ENCODE results near the gene KLK7.

KLK7 gene

GRCh38 chr19:51019544-51019925 is 35.8 kb upstream of the KLK7 start, which contains the start of gene KLK10:
TSS of gene KLK10 (minus strand) at chr19:51019709. CDS start at chr19:51019130, 579 bp downstream.
- TF ChIP-seq GATA2 (IDR thresholded peaks at IDR 0.05; ENCODE audit: low read depth, low read length): no peak

DNA sequence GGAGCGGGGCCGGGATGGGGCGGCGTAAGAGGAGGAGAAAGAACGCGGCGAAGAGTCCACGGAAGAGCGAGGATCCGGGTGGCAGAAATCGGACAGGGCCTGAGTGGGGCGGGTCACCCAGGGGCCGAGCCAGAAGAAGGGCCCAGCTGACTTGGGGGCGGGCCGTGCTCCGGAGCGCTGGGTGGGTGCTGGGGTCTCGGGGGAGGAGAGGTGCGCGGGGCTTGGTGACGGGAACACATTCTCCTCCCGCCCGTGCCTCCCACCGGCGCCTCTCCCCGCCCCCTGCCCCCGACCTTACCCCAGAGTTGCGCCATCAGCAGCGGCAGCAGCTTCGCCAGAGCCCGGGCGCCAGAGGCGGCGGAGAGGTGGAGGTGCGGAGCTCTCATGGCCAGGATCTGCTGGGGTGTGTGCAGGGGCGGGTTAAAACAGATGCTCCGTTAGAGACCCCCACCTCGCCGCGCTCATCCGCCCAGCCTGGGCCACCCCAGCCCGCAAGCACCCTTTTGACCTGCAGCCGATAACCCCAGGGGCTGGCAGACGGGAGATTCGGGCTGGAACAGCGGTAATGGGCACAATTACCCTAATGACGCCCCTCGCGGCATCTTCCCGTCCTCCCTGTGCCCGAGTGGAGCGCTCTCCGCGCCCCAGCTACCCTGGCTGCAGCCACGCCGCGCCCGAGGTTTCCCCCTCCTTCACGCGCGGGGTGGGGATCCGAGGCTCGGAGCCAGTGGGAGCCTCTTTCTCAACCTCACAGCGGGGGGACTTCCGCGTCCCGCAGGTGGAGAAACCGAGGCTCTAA is 35.2 kb upstream of the KLK7 start:
- TF ChIP-seq GATA2 (IDR thresholded peaks at IDR 0.05; ENCODE audit: low read depth, low read length): no peak
- no peak for TF ChIP-seq GATA3 (IDR thresholded peaks at IDR 0.05; ENCODE audit: low read depth, low read length)

DNA sequence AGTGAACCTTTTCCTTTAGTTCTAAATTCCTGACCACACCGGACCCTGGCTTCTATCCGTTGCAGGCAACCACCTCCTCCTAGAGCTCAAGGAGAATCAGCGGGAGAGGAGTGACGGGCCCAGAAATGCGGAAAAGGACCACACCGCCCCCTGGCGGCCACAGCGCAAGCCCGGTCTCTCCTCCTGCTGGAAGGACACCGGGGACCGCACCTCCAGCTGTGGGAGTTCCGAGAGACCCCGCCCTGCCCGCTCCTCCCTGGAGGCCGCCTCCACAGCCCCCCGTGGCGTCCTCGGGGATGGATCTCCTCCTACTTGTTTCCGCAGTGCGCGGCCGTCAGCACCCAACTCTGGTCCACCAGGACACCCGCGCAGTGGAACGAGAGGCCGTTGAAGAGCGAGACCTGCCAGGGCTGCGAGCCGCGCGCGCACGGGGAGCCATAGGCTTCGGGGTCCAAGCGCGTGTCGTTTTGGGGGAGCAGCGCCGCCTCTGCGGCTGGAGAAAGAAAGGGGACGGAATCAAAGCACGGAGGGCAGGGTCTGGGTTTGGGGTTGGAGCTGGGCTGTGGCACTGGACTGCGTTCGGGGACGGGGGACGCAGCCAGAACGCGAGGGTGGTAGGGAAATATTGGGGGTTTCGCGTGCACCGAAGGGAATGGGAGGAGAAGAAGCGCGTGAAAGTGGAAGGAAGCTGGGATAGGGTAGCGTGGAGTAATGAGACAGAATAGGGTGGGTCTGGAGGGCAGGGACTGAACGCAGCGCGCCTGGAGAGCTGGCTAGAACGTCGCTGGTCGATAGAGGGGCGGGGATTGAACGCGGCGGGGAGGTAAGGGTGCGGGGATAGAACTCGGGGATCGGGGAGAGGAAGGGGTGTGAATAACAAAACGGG is 33.3 kb upstream of the KLK7 start:
- TF ChIP-seq GATA3 (IDR thresholded peaks at IDR 0.05; ENCODE audit: low read depth, low read length) (no peak), GATA2 (IDR thresholded peaks at IDR 0.05; ENCODE audit: low read depth, low read length) (no peak)

- no peak for TF ChIP-seq GATA2 (IDR thresholded peaks at IDR 0.05; ENCODE audit: low read depth, low read length)
- TF ChIP-seq GATA3 (IDR thresholded peaks at IDR 0.05; ENCODE audit: low read depth, low read length): no peak
These were observed 32.1 kb upstream of the KLK7 start for GRCh38 chr19:51015691-51016267.

GRCh38 chr19:51014242-51014641 is 30.5 kb upstream of the KLK7 start:
- TF ChIP-seq GATA2 (IDR thresholded peaks at IDR 0.05; ENCODE audit: low read depth, low read length) (no peak), GATA3 (IDR thresholded peaks at IDR 0.05; ENCODE audit: low read depth, low read length) (no peak)

GRCh38 chr19:51012661-51013190 is 29.0 kb upstream of the KLK7 start:
- TF ChIP-seq GATA3 (IDR thresholded peaks at IDR 0.05; ENCODE audit: low read depth, low read length): no peak
- no peak for TF ChIP-seq GATA2 (IDR thresholded peaks at IDR 0.05; ENCODE audit: low read depth, low read length)

- no peak for TF ChIP-seq GATA2 (IDR thresholded peaks at IDR 0.05; ENCODE audit: low read depth, low read length)
- TF ChIP-seq GATA3 (IDR thresholded peaks at IDR 0.05; ENCODE audit: low read depth, low read length): no peak
These were observed 26.5 kb upstream of the KLK7 start for GRCh38 chr19:51010066-51010795.

- no peak for TF ChIP-seq GATA2 (IDR thresholded peaks at IDR 0.05; ENCODE audit: low read depth, low read length)
- TF ChIP-seq GATA3 (IDR thresholded peaks at IDR 0.05; ENCODE audit: low read depth, low read length): no peak
These were observed 25.6 kb upstream of the KLK7 start for GRCh38 chr19:51009061-51009891.

- TF ChIP-seq GATA3 (IDR thresholded peaks at IDR 0.05; ENCODE audit: low read depth, low read length): no peak
- no peak for TF ChIP-seq GATA2 (IDR thresholded peaks at IDR 0.05; ENCODE audit: low read depth, low read length)
These were observed 23.8 kb upstream of the KLK7 start for GRCh38 chr19:51007488-51007887.

- TF ChIP-seq GATA3 (IDR thresholded peaks at IDR 0.05; ENCODE audit: low read depth, low read length): no peak
- TF ChIP-seq GATA2 (IDR thresholded peaks at IDR 0.05; ENCODE audit: low read depth, low read length): no peak
These were observed 22.7 kb upstream of the KLK7 start for GRCh38 chr19:51006406-51006805.

- TF ChIP-seq GATA3 (IDR thresholded peaks at IDR 0.05; ENCODE audit: low read depth, low read length) (no peak), GATA2 (IDR thresholded peaks at IDR 0.05; ENCODE audit: low read depth, low read length) (no peak)
These were observed 21.5 kb upstream of the KLK7 start for GRCh38 chr19:51005248-51005647.

GRCh38 chr19:51003316-51003715 is 19.6 kb upstream of the KLK7 start:
- no peak for TF ChIP-seq GATA2 (IDR thresholded peaks at IDR 0.05; ENCODE audit: low read depth, low read length)
- TF ChIP-seq GATA3 (IDR thresholded peaks at IDR 0.05; ENCODE audit: low read depth, low read length): no peak
